K562 (cell line): ENCODE results near the gene PPP3CB. TPM values are rescaled to one million over a fixed set of nuclear protein-coding genes. Genes with fewer than 3 reads are reported as not detected.

Source experiments
- ATF4 ChIP-seq: fragments of 450-650 bp; formaldehyde crosslinking; IDR thresholded peaks from 2 replicates; pipeline ENCODE4 v1.4.0; 2022; ENCODE audit warnings: mild to moderate bottlenecking, moderate library complexity
- EHMT2 ChIP-seq: fragments of 450-650 bp; IDR thresholded peaks from 2 replicates; pipeline ENCODE4 v1.6.1; 2018; ENCODE audit warnings: antibody characterized with exemption
- HDAC2 ChIP-seq: fragments of 450-650 bp; IDR thresholded peaks from 2 replicates; pipeline ENCODE4 v1.6.1; 2016; ENCODE audit warnings: mild to moderate bottlenecking
- IRF9 ChIP-seq: fragments of 450-650 bp; IDR thresholded peaks from 2 replicates; pipeline ENCODE4 v1.6.1; 2016; ENCODE audit warnings: missing biosample characterization, missing genetic modification characterization
- JUNB ChIP-seq: fragments of 450-650 bp; formaldehyde crosslinking; conservative IDR thresholded peaks from 2 replicates; pipeline ENCODE4 v1.4.0; 2020; ENCODE audit warnings: mild to moderate bottlenecking
- LEF1 ChIP-seq: fragments of 450-650 bp; IDR thresholded peaks from 2 replicates; pipeline ENCODE4 v1.6.1; 2016; ENCODE audit warnings: mild to moderate bottlenecking
- MYC ChIP-seq, 2 experiments: fragments of 250-450 bp in 1 of 2; sonication (Bioruptor Pico) in 1 of 2; IDR thresholded peaks; 2 replicates each; pipeline versions ENCODE4 v1.5.1 to v1.6.1; 2012 to 2021; ENCODE audit warnings: low read depth in 2 of 2, borderline replicate concordance in 1 of 2, improper control_type of control experiment in 1 of 2, low read length in 1 of 2, mild to moderate bottlenecking in 1 of 2, moderate library complexity in 1 of 2
- PKNOX1 ChIP-seq: fragments of 450-650 bp; IDR thresholded peaks from 2 replicates; pipeline ENCODE4 v1.6.1; 2016
- REST ChIP-seq, 2 experiments: fragments of 450-650 bp; formaldehyde crosslinking in 1 of 2; IDR thresholded peaks; 2 replicates each; pipeline versions ENCODE4 v1.4.0 to v1.6.1; 2014 to 2020; ENCODE audit warnings: mild to moderate bottlenecking in 2 of 2, borderline replicate concordance in 1 of 2, low read depth in 1 of 2
- TEAD1 ChIP-seq, 2 experiments: fragments of 450-650 bp in 1 of 2; sonication (generic) in 1 of 2; formaldehyde crosslinking; IDR thresholded peaks; 2 replicates each; pipeline versions ENCODE4 v1.4.0 to v1.8.0; 2020 to 2022; ENCODE audit warnings: mild to moderate bottlenecking in 2 of 2, missing genetic modification reagents in 1 of 2
- THRAP3 ChIP-seq: fragments of 450-650 bp; IDR thresholded peaks from 2 replicates; pipeline ENCODE4 v1.6.1; 2016; ENCODE audit warnings: mild to moderate bottlenecking, inconsistent platforms, borderline replicate concordance
- ZBTB12 ChIP-seq: fragments of 250-450 bp; sonication (Bioruptor Pico); IDR thresholded peaks from 2 replicates; pipeline ENCODE4 v1.4.0; 2020
- ZC3H11A ChIP-seq: IDR thresholded peaks from 2 replicates; pipeline ENCODE4 v1.6.1; 2012; ENCODE audit warnings: low read depth, low read length, improper control_type of control experiment
- ZNF174 ChIP-seq: fragments of 250-450 bp; sonication (Bioruptor Pico); IDR thresholded peaks from 2 replicates; pipeline ENCODE4 v1.4.0; 2020; ENCODE audit warnings: mild to moderate bottlenecking
- polyA plus RNA-seq, 8 experiments: library from polyadenylated mRNA; depleted of rRNA in 4 of 8; stranded (reverse) in 5 of 8; unstranded in 3 of 8; fragments of >200 nt; fragmentation: Nextera tagmentation in 2 of 8; fragmentation: Illumina TruSeq in 1 of 8; extraction: Ambion mirVana in 2 of 8; extraction: Trizol in 1 of 8; gene quantifications; 2 replicates each; pipeline versions ENCODE4 v1.2.1 to v1.2.3, GENCODE V29; 2011 to 2014; ENCODE audit warnings: inconsistent platforms in 1 of 8, missing spikeins in 1 of 8
- total RNA-seq, 7 experiments: library from RNA; depleted of rRNA in 6 of 7; stranded (reverse); fragments of >200 nt in 6 of 7; fragmentation: Illumina TruSeq in 2 of 7; extraction: Trizol in 2 of 7; gene quantifications; 2 replicates each; pipeline versions ENCODE4 v1.2.1 to v1.2.3, GENCODE V29; 2011 to 2021; ENCODE audit warnings: low replicate concordance in 1 of 7

The PPP3CB gene
- total and polyA plus RNA-seq, 9 of the 15 experiments (the other 6 are each of a cell fraction or from before 2014, with no cell fraction given) = 9.6 to 27.6 (median 17.8) TPM

- TF ChIP-seq IRF9 (no peak), ZNF174 (CRISPR knock-in tag) (0 out of 2 replicates have a peak, but pooled peaks have one; percentile 63), ZC3H11A (no peak), PKNOX1 (peak; percentile 77), JUNB (CRISPR knock-in tag) (peak; percentile 60; the same call in 1 of the 2 replicates), TEAD1 (CRISPR knock-in tag; IDR thresholded peaks at IDR 0.05) (peak; percentile 38 to 69; a peak in 2 of 4 replicates), HDAC2 (0 out of 2 replicates have a peak, but pooled peaks have one; percentile 68), REST (IDR thresholded peaks at IDR 0.05; ENCODE audit: borderline replicate concordance) (peak; percentile 21; the same call in 1 of the 2 replicates), REST (CRISPR knock-in tag; IDR thresholded peaks at IDR 0.05; ENCODE audit: low read depth) (no peak), THRAP3 (no peak), EHMT2 (peak; percentile 84), ATF4 (CRISPR knock-in tag) (0 out of 2 replicates have a peak, but pooled peaks have one; percentile 12), MYC (IDR thresholded peaks at IDR 0.05; ENCODE audit: low read depth, low read length) (0 out of 2 replicates have a peak, but pooled peaks have one; percentile 43), MYC (CRISPR knock-in tag; IDR thresholded peaks at IDR 0.05; ENCODE audit: borderline replicate concordance, low read depth) (no peak), LEF1 (peak; percentile 60; the same call in 1 of the 2 replicates), ZBTB12 (CRISPR knock-in tag) (peak; percentile 31; the same call in 1 of the 2 replicates)
These were observed 21.5 kb upstream of the PPP3CB start (continued) for GRCh38 chr10:73517166-73517888.
